ENCODE measurements around the gene NFIX. TPM values are rescaled to one million over a fixed set of nuclear protein-coding genes. Genes with fewer than 3 reads are reported as not detected.
A peak's percentile ranks its signal among the peaks of the same experiment; 100 is the strongest.

Gene NFIX
- total RNA-seq, 1 donor from 2014 or later: 16.9 TPM

DNA sequence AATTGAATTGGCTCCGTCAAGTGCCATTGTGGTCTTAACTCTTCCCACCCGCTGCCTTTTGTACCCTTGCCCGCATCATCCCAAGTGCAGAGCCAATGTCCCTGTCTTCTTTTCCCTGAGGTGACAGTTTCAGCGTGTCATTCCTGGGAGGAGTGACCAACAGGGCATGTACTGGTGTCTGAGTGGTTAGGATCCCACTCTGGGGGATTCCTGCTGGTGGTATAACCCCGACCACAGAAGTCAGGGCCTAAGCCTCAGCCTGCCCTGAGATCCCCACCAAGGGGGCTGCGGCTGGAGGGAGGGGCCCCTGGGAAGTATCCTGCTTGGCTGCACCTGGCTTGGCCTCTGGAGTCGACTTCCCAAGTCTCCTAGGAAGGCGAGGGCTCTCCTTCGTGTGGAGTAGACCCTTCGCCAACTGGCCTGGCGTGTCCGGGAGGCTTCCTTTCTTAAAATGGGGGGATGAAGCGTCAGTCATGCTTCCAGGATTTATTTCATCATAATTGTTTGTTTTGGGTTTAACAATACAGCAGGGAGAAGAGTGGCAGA lies 40.6 kb downstream of the NFIX start:
- DNase-seq (ENCODE audit: low read depth in 2 of 2): no peak

DNA sequence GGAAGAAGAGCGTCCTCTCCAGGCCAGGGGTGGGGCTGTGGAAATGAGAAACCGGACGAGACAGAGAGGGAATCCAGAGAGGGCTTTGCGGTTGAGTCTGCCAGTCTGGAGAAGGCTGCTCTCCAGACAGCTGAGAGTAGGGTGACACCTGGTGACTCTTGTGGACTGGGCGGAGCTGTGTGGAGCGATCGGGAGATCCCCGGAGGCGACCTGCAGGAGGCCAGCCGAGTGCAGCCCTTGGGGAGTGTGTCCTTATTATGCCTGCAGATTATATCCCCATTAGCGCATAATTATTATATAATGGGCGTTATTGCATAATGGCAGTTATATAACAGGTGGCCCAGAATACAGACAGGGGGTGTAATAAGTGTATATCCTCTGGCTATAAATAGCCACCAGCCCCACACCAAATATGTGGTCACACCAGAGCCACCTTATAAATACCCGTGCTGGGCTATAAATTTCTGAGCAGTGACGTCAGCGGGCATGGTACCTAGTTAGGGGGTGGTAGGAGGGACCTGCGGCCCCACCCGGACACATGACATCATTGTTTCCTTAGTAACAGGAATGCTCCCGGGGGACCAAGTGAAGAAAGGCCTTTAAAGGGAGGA lies 41.2 kb downstream of the NFIX start:
- peak in 1 of 2 donors; percentile 24 for DNase-seq (ENCODE audit: low read depth in 2 of 2)

GRCh38 chr19:13037161-13037560 lies 41.9 kb downstream of the NFIX start:
- DNase-seq (ENCODE audit: low read depth in 2 of 2): peak in 1 of 2 donors; percentile 44

DNA sequence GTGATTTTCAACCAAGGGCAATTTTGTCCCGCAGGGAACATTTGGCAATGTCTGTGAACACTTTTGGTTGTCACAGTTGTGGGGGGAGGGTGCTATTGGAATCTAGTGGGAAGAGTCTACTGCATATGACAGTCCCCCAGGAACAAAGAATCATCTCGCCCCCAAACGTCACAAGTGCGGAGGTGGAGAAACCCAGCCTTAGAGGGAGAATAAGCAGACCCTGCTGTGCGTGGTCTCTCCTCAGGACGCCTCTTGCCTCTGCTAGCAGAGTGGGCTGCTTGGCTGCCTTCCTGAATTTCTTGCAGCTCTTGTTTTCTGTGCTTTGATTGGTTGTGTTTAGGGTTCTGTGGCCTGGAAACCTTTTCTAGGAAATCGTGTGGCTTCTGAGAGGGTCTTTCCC lies 42.5 kb downstream of the NFIX start:
- no peak for DNase-seq (ENCODE audit: low read depth in 2 of 2)

GRCh38 chr19:13038306-13039210 lies 43.3 kb downstream of the NFIX start:
- no peak for DNase-seq (ENCODE audit: low read depth in 2 of 2)

- DNase-seq (ENCODE audit: low read depth in 2 of 2): no peak
Observed at GRCh38 chr19:13039211-13039789, 44.0 kb downstream of the NFIX start.

GRCh38 chr19:13040232-13040947 lies 45.1 kb downstream of the NFIX start:
- DNase-seq (ENCODE audit: low read depth in 2 of 2): no peak

GRCh38 chr19:13040948-13041292 lies 45.6 kb downstream of the NFIX start:
- no peak for DNase-seq (ENCODE audit: low read depth in 2 of 2)

GRCh38 chr19:13042443-13043130 lies 47.3 kb downstream of the NFIX start:
- no peak for DNase-seq (ENCODE audit: low read depth in 2 of 2)

DNA sequence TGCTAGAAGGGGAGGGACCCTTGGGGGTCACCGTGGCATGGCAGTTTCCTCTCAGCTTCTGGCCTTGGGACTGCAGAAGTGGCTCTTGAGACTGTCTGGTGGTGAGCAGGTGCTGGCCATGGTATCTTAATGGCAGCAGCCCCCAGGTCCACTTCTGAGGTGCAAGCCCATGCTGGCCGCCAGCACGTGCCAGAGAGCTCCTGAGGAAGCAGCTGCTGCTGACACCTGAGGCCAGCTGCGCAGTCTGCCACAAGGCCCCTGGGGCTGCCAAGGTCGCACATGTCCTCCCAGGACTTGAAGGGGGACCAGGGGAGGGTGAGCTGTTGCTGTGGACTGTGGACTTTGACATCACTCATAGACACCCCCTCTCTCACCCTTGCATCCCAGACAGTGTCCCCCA lies 48.0 kb downstream of the NFIX start:
- no peak for DNase-seq (ENCODE audit: low read depth in 2 of 2)

DNA sequence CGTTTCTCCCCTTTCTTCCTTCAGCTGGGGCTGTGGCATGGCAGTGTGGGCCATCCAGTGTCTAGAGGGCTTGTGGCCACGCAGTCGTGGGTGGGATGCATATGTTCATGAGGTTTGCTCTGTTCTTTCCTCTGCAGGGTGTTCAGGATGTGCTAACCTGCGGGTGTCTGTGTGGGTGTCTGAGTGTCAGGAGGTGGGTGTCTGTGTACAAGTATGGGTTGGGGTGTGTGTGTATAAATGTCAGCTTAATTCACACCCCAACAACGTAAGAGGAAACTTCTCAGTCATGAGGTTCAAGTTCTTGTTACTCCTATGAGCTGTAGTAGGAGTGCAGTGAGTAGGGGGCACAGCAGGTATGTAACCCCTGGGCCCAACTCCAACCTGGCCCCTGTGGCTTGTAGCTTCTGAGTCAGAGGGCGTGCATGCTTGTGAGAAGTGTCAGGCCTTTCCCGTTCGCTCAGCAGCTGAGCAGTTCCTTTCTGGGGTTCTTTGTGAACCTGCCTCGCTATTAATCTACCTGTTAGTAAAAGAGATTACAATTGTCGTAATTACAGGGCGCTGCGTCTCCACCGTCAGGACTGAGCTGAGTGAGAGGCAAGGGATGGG lies 49.1 kb downstream of the NFIX start:
- DNase-seq (ENCODE audit: low read depth in 2 of 2): no peak

DNA sequence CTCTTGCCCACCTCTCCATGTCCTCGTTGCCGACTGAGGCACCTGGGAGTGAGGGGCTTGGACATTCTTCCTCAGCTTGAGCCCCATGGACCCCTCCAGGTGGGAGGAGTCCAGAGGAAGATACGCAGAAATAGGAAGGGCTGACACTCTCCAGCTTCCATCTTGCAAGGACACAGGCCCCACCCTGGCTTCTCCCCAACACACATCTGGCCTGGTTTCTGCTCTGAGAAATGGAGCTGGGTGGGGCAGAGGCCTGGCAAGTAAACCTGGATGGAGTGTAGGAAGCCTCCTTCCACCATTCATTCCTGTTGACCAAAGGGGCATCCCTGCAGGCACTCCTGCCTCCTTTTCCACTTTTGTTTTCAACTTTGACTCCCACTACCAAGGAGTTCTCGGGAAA lies 50.5 kb downstream of the NFIX start:
- DNase-seq (ENCODE audit: low read depth in 2 of 2): no peak

- DNase-seq (ENCODE audit: low read depth in 2 of 2): no peak
Observed at GRCh38 chr19:13047374-13047773, 52.1 kb downstream of the NFIX start.

DNA sequence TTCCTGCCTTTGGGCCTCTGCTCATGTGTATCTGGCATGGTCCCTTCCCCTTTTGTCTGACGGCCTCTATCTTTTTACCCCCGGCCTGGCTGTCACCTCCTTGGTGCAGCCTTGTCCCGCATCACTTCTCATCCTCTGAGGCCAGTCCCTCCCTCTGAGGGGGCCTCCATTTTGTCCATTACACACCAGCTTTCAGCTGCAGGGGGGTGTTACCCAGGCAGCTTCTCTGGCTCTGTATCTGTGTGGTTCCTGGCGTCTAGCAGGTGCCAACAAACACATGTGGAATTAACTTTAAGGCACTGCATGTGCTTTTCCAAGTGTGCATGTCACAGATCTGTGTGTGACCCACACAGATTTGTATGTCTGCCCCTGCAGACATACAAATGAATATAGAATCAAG lies 55.0 kb downstream of the NFIX start:
- DNase-seq (ENCODE audit: low read depth in 2 of 2): no peak

DNA sequence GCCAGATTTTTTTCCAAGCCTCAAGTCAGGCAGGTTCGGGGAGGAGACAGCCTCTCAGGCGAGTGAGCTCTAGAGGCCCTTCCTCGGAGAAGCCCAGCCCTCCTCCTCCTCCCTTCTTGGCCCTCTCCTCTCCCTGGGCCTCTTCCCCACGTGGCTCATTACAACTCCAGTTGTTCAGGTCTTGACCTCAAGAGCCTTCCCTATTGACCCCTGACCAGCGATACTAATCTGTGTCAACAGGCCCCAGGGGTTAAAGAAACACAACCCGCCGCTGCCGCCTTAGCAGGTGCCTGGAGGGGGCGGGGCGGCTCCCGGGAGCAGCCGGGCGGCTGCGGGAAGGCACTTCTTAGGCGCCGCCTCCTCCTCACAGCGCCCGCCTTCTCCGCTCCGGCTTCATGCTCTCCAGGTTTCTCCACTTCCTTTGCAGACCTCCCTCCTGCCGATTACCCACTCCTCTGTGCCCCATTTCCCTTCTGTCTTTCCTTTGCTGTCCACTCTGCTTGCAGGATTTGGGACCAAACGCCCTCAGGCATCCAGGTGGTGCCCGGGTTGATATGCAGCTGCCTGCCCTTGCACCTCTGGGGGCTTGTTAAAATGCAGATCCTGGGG lies 56.4 kb downstream of the NFIX start:
- no peak for DNase-seq (ENCODE audit: low read depth in 2 of 2)

DNA sequence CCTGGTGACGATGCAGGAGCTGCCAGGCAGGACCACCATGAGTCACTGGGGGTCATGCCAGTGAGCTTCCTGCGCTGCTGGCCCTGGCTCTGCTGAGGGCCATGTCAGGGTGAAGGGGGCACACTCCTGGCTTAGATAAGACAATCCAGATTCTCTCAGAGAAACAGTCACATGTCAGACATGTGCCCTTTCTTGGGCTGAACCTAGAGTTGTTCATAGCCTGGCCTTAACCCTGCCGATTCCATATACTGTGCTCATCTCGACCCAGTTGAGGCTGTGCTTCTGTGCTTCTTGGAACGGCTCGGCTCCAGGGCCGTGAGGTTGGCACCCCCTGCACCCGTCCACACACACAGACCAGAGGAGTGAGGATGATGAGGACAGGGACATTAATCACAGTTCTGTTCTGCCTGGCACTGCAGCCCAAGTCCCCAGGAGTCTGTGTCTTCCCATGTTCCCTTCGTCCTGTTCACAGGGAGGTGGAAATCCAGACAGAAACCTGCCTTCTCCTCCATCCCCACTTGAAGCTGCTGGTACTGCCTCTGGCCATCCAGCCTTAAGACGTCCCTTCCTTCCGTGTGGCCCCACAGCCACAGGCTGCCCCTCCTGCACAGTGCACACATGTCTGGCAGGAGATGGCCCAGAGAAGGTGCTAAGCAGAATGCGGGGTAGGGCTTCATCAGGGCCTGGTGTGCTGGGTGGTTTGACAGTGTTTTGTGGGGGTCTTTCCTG lies 57.3 kb downstream of the NFIX start:
- no peak for DNase-seq (ENCODE audit: low read depth in 2 of 2)

DNA sequence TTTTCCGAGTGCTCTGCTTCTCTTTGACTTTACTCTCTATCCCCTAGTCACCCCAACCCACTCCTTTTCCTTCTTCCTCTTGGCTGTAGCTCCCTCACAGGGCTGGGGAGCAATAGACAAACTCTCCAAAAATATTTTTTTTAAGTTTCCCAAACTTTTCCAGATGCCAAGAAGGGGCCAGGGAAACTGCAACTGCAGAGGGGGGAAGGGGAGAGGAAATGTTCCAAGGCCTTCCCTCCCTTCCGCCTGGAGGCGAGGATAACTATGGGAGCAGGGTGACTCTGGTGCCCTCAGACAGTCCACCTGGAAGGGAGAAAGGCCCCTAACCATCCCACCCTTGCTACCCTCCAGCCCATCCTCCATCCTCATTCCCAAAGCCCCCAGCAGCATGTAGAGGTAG lies 58.0 kb downstream of the NFIX start:
- no peak for DNase-seq (ENCODE audit: low read depth in 2 of 2)

DNA sequence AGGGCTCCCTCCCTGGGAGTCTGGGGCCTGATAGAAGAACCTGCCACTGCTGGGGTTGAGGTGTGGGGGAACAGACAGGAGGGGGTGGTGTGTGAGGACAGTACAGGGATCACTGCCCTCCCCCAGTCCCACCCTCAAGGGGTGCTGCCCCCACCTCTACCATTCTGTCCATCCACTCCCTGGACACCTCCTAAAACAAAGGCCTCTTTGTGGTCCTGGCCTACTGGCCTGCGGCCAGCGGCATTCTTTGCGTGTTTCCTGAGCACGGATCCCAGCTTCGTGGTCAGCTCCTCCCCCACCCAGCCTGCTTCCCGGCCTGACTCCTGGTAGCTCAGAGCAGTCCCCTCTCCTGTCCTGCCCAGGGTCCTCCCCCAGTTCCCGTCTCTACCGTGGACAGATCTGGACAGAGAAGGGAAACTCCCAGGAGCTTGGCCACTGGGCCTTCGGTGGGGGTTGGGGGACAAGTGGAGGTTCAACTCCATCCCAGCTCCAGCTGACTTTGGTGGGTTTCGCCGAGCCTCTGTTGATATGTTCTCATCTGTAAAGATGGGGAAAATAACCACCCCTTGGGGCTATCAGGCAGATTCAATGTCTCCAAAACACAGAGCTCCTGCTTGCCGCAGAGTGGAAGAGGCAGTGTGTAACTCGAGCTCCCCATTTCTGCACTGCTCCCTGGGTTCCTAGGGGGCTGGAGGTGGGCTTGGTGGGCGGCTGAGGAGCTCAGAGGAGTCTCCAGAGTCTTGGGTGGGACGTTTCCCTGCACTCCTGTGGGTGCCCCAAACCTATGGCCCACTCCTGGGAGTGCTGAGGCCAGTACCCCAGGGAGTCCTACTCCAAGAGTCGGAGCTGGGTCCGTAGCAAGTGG lies 58.7 kb downstream of the NFIX start:
- peak; percentile 80 to 83 for DNase-seq (ENCODE audit: low read depth in 2 of 2)
